GM19025 (cell line): ENCODE measurements around the gene SCFD2.
"Not testable (repeated sequence)": the region's sequence is repeated elsewhere in the genome, so short reads cannot be mapped to it uniquely, and the experiment has no call there.

Source experiments
- ATAC-seq: cut with Tn5 transposase; IDR thresholded peaks from one replicate; pipeline ENCODE4 v1.9.1; 2021; ENCODE audit warnings: mild to moderate bottlenecking, low read depth, moderate library complexity; ENCODE audit not compliant: unreplicated experiment

The SCFD2 gene

GRCh38 chr4:53365486-53366300 is at the start of gene SCFD2:
SCFD2 (minus strand) TSS chr4:53366061.
- peak; percentile 99 for ATAC-seq

GRCh38 chr4:53409479-53409878 is 43.6 kb upstream of the SCFD2 start:
- ATAC-seq = not testable (repeated sequence)

DNA sequence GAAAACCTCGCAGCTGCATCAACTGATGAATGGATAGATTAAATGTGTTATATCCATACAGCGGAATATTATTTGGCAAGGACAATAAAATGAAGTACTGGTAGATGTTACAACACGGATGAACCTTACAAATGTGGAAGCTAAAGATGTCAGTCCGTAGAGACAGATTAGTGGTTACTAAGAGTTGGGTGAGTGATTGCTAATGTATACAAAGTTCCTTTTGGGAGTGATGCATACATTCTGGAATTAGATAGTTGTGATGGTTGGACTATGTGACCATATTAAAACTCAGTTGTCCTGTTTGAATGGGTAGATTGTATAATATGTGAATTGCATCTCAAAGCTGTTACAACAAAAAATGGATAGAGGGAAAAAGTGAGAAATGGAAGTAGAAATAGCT is 14.4 kb upstream of the SCFD2 start:
- ATAC-seq = no peak

DNA sequence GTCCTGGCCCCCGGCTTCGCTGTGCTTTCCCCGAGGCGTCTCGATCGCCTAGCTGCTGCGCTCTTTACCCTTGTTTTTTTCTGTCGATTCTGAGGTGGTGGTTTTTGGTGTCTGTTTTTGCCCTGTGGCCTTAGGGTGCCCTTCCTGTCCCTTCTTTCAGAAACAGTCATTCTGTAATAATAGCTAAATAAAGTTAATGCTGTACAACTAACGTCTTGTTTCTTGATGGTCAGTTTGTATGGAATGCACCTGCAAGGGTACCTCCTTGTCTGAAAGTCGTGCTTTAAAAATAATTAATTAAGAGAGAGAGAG is 12.3 kb upstream of the SCFD2 start:
- ATAC-seq = no peak

DNA sequence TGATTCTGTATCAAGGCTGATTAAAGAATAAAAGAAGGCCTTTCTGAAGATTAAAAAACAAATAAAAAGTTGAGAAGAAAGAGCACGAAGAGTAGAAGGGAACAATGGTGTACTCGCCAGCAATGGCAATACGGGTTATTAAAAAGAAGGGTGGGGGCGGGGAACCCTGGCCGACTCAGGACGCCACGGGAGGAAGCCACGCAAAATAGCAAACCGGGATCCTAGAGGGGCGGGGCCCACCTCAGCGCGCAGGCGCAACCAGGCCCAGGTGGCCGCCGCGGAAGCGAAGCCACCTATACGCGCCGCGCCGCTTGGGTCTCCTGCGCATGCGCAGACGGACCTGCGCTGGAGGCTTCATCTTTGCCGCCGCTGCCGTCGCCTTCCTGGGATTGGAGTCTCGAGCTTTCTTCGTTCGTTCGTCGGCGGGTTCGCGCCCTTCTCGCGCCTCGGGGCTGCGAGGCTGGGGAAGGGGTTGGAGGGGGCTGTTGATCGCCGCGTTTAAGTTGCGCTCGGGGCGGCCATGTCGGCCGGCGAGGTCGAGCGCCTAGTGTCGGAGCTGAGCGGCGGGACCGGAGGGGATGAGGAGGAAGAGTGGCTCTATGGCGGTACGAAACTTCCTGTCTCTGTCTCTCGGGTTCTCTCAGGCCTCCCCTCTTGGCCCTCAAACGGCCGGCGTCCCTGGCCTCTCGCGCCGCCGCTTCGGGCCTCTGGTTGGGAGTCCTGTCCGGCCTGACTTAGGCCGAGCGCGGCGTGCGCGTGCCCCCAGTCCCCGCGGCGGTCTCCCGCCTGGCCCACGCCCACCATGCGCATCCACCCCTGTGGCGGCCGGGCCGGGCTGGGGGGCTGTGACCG is 11.7 kb upstream of the SCFD2 start, which contains the start of gene FIP1L1:
TSS of gene FIP1L1 (plus strand) at position 323 of the 852 bp plus-strand sequence. CDS start at position 521, 198 bp downstream.
- ATAC-seq = peak; percentile 86

DNA sequence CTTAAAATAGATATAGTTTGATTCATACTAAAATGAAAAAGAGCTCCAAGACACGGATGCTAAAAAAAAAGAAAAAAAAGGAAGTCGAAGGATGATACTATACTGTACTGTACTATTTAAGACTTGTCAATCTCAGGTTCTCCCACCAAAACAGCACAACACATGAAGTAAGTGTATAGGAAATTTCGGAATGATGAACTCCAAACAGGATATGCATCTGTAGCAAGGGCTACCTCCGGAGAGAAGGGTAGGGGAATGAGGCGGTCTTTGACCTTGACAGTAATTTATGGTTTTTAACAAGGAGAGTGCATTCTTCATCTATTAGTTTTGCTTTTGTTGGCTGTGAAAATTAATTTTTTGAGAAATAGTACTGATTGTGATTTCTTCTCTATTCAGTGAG is 11.0 kb upstream of the SCFD2 start:
- ATAC-seq = no peak

- no peak for ATAC-seq
Observed at GRCh38 chr4:53374777-53375258, 9.0 kb upstream of the SCFD2 start.

DNA sequence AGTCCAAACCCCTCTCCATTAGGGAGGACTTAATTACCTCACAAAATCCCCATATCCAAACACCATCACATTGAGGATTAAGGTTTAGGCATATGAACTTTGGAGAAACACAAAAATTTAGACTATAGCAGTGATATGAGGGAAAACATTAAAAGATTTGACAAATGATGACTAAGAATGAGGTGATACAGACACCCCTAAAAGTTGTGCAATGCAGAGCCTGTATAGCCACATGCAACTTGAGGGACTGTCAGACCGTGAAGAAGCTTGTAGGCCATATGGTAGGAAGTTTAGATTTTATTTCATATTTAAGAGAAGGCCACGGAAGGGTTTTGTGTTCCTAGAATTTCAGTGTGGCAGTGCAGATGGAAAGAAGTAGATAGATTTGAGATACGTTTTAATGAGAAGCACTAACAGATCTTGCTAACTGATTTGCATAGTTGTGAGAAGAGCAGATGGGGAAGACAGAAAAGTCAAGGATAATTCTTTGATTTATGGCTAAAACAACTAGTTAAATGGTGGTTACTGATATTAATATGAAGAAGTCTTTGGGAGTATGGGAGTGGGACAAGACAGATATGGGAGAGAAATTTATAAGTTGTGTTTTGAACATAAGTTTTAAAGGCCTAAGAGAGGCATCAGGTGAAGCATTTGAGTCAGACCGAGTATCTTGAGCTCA is 6.1 kb upstream of the SCFD2 start:
- no peak for ATAC-seq

DNA sequence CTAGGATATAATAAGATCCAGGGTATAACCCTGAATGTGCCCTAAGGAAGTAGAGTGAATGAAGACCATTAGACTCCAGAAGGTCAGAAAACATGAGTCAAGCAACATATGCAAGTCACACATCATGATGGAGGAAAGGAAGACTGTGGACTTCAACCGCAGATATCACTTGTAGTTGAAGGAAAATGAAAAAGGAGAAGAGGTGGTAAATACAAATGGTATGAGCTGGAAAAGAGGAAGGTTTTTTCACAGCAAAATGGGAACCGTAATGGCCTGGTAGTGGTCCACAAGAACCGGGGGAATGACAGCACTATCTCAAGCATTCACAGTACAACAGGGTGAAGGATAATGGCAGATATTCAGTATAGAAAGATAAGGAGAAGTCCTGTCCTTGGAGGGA is 5.2 kb upstream of the SCFD2 start:
- no peak for ATAC-seq

DNA sequence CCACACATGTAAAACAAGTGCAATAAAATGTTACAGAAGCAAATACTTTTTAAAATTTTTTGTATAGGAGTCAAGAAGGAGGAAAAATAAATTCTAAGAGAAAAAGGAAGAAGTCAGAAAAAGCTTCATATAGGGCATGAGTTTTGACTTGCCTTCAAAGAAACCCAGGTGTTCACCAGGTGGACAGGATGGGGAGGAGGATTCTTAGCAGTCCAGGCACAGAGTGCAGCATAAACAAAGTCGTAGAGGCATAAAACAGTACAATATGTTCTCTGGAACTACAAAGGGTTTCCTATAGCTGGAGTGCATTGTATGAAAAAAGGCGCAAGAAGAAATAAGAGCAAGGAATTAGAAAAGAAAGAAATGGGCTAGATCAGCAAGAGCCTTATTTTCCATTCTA is 1.9 kb upstream of the SCFD2 start:
- no peak for ATAC-seq

DNA sequence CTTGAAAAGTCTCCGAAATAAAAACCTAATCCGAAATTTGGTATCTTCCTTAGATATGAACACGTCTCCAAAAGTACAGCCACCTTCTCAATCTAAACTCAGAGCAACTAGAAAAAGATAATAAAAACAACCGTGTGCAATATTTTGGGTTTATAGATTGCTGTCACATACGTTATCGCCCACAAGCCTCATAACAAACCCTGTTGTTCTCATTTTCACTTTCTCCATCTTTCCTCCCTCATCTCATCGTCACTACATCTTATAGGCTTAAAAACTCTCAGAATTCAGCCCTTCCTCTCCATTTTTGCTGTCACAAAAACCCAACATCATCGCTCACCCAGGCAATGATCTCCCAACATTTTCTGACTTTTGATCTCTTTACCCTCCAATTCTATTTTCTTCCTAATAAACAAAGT is 448 bp upstream of the SCFD2 start:
- peak; percentile 4 for ATAC-seq

GRCh38 chr4:53365121-53365485 is 758 bp downstream of the SCFD2 start:
- no peak for ATAC-seq

GRCh38 chr4:53364624-53365023 is 1.2 kb downstream of the SCFD2 start:
- ATAC-seq = no peak

GRCh38 chr4:53362093-53362492 is 3.8 kb downstream of the SCFD2 start:
- ATAC-seq = no peak

GRCh38 chr4:53361451-53361850 is 4.4 kb downstream of the SCFD2 start:
- no peak for ATAC-seq

DNA sequence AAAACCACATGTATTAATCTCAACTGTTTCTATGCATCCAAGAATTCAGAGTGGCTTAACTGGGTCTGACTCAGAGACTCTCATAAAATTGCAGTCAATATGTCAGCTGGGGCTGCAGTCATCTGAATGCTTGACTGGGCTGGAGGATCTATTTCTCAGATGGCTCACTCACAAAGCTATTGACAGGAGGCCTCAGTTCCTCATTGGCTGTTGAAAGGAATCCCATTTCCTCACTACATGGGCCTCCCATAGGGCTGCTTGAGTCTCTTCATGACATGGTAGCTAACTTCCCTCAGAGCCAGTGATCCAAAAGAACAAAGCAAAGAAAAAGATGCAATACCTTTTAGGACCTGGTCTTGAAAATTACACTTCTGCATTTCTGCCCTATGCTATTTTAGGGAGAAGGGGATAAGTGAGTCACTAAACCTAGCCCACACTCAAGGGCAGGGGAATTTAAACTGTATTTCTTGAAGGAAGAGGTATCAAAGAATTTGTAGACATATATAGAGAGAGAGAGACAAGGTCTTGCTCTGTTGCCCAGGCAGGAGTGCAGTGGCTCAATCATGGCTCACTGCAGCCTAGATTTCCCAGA is 9.8 kb downstream of the SCFD2 start:
- no peak for ATAC-seq

- no peak for ATAC-seq
Observed at GRCh38 chr4:53354012-53354722, 11.7 kb downstream of the SCFD2 start.

DNA sequence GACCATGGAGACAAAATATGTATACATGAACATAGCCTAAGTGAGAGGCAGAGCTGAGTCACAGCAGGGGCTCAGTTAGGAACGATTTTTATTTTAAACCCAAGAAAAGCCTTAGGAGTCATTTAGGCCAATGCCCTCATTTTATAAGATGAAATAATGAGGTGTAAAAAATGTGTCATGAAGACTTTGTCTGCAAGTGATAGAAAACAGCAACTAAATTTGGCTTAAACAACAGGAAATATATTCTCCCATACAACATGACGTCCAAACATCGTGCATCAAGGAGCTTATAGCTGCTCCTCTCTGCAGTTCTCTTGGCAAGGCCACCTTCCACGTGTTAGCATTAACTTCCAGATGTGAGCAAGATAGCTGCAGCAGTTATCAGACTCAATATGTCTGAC is 16.8 kb downstream of the SCFD2 start:
- ATAC-seq = no peak

GRCh38 chr4:53348046-53348445 is 17.8 kb downstream of the SCFD2 start:
- ATAC-seq = no peak
